HepG2 (cell line): Measurements from ENCODE around the gene PRIMA1. TPM values are rescaled to one million over a fixed set of nuclear protein-coding genes. Genes with fewer than 3 reads are reported as not detected.

ENCODE experiments used
- ATAC-seq: fragments of 200-7000 bp; cut with Tn5 transposase; 3 replicates; pipeline ENCODE4 v1.9.1; 2020; ENCODE audit warnings: mild to moderate bottlenecking, moderate library complexity
- BruUV-seq: library from RNA; stranded (reverse); fragments of 400-500 nt; replicated peaks from 2 replicates; lab custom pipeline; 2021; lab: Mats Ljungman, UMichigan
- CTCF ChIA-PET: fragments of 300-600 bp; formaldehyde crosslinking; extraction: SDS; loops from one replicate; lab custom pipeline; 2021; ENCODE audit warnings: low total read pairs, inconsistent platforms, low intra/inter-chr PET ratio; lab: Yijun Ruan, JAX
- POLR2A ChIA-PET: fragments of 350-600 bp; sonication (Branson Sonifier 250); formaldehyde crosslinking; loops from one replicate; lab custom pipeline; 2020; ENCODE audit warnings: antibody characterized with exemption, inconsistent platforms; lab: Yijun Ruan, JAX
- DNase-seq: peaks from one replicate; pipeline ENCODE4 v3.0.0-alpha.2; 2015; ENCODE audit warnings: low spot score
- FAIRE-seq: peaks from 3 replicates; lab custom pipeline; 2011; peaks lifted over from hg19 to GRCh38; lab: Jason Lieb, UNC
- H2AFZ ChIP-seq: one replicate; pipeline ENCODE4 v1.6.1; 2011; ENCODE audit warnings: low read length, inconsistent platforms
- H3K27ac ChIP-seq: fragments of 300-600 bp; 3 replicates; pipeline ENCODE4 v1.8.0; 2011; ENCODE audit warnings: mixed run types, mild to moderate bottlenecking, mixed read lengths, low read length, inconsistent platforms; ENCODE audit not compliant: insufficient read depth; ENCODE audit errors: extremely low read length
- H3K27me3 ChIP-seq, 2 experiments: fragments of 200-600 bp in 1 of 2; 2 replicates in 1 of 2; 3 replicates in 1 of 2; pipeline versions ENCODE4 v1.6.0 to v1.8.0; 2011; ENCODE audit warnings: low read length in 2 of 2, mild to moderate bottlenecking in 2 of 2, moderate library complexity in 2 of 2, inconsistent platforms in 1 of 2; ENCODE audit not compliant: insufficient read depth in 2 of 2, control insufficient read depth in 1 of 2
- H3K36me3 ChIP-seq, 2 experiments: fragments of 200-600 bp in 1 of 2; replicated peaks in 1 of 2; 2 replicates in 1 of 2; 3 replicates in 1 of 2; pipeline versions ENCODE4 v1.5.1 to v1.8.0; 2011; ENCODE audit warnings: low read length in 2 of 2, inconsistent platforms in 1 of 2; ENCODE audit not compliant: insufficient read depth in 2 of 2, control insufficient read depth in 1 of 2
- H3K4me1 ChIP-seq: 2 replicates; pipeline ENCODE4 v1.5.1; 2012; ENCODE audit warnings: low read length, inconsistent platforms; ENCODE audit not compliant: insufficient read depth
- H3K4me2 ChIP-seq: 2 replicates; pipeline ENCODE4 v1.6.0; 2011; ENCODE audit warnings: low read depth, low read length, inconsistent platforms
- H3K4me3 ChIP-seq, 3 experiments: fragments of 200-600 bp in 1 of 3; sonication (generic), shearing (Covaris generic) in 1 of 3; replicated peaks in 1 of 3; 2 replicates each; pipeline ENCODE4 v1.5.1; 2011 to 2016; ENCODE audit warnings: low read length in 3 of 3, inconsistent platforms in 2 of 3, low read depth in 2 of 3, mild to moderate bottlenecking in 2 of 3, control low read depth in 1 of 3, mixed read lengths in 1 of 3; ENCODE audit not compliant: insufficient read depth in 1 of 3
- H3K79me2 ChIP-seq: one replicate; pipeline ENCODE4 v1.6.1; 2011; ENCODE audit warnings: low read length, inconsistent platforms; ENCODE audit not compliant: insufficient read depth
- H3K9ac ChIP-seq: 2 replicates; pipeline ENCODE4 v1.6.0; 2011; ENCODE audit warnings: mild to moderate bottlenecking, low read depth, low read length, inconsistent platforms; ENCODE audit not compliant: insufficient read depth
- H3K9me3 ChIP-seq: 2 replicates; pipeline ENCODE4 v1.5.1; 2012; ENCODE audit warnings: mild to moderate bottlenecking, low read length
- H4K20me1 ChIP-seq: 2 replicates; pipeline ENCODE4 v1.6.0; 2011; ENCODE audit warnings: inconsistent platforms, mild to moderate bottlenecking, low read length, moderate library complexity; ENCODE audit not compliant: insufficient read depth
- GABPB1 ChIP-seq: IDR thresholded peaks from 2 replicates; pipeline ENCODE4 v1.6.1; 2016; ENCODE audit warnings: mild to moderate bottlenecking, missing genetic modification reagents, moderate library complexity, missing compliant biosample characterization
- HNF4G ChIP-seq, 2 experiments: sonication (generic) in 1 of 2; formaldehyde crosslinking in 1 of 2; IDR thresholded peaks; 2 replicates each; pipeline versions ENCODE4 v1.4.0 to v1.6.1; 2011 to 2020; ENCODE audit warnings: borderline replicate concordance in 2 of 2, low read depth in 2 of 2, mild to moderate bottlenecking in 2 of 2, low read length in 1 of 2, missing genetic modification reagents in 1 of 2, moderate library complexity in 1 of 2
- HNRNPK ChIP-seq: fragments of 200-400 bp; formaldehyde crosslinking; IDR thresholded peaks from 2 replicates; pipeline ENCODE4 v1.6.1; 2018; ENCODE audit warnings: low read length, low read depth, moderate library complexity, mild to moderate bottlenecking; ENCODE audit not compliant: poor library complexity, severe bottlenecking
- MTF2 ChIP-seq: sonication (generic); formaldehyde crosslinking; IDR thresholded peaks from 2 replicates; pipeline ENCODE4 v1.5.0; 2020; ENCODE audit warnings: missing genetic modification reagents, borderline replicate concordance
- WGBS: methylation state at CpG from one replicate; pipeline ENCODE4 v1.1.6; 2017; ENCODE audit warnings: low lambda C conversion rate; 5-methylcytosine and 5-hydroxymethylcytosine counted together
- in situ Hi-C: cut with HindIII; loops from 2 replicates; pipeline ENCODE4 v1.10.0; 2017; ENCODE audit warnings: low pct_unique_long_range_greater_than_20kb; ENCODE audit not compliant: extremely low pct_ligation_motif_present
- intact Hi-C: fragments of 100-400 bp; cut with micrococcal nuclease; formaldehyde crosslinking; loops from one replicate; pipeline ENCODE4 v1.10.0; 2022; ENCODE audit not compliant: unreplicated experiment
- polyA plus RNA-seq, 8 experiments: library from polyadenylated mRNA; depleted of rRNA in 3 of 8; stranded (reverse) in 7 of 8; unstranded in 1 of 8; fragments of >200 nt; fragmentation: Illumina TruSeq in 4 of 8; extraction: Trizol in 4 of 8; gene quantifications; 2 replicates each; pipeline versions ENCODE4 v1.2.1 to v1.2.3, GENCODE V29; 2011 to 2016; ENCODE audit warnings: low read depth in 4 of 8, missing spikeins in 1 of 8, mixed read lengths in 1 of 8; ENCODE audit not compliant: insufficient read depth in 1 of 8
- total RNA-seq, 5 experiments: library from RNA; depleted of rRNA; stranded (reverse); fragments of >200 nt; fragmentation: Illumina TruSeq; extraction: Trizol; gene quantifications; 2 replicates each; pipeline ENCODE4 v1.2.3, GENCODE V29; 2016; ENCODE audit warnings: low read depth in 1 of 5
- TF ChIP-seq, protein P1 (sequence below): sonication (generic); formaldehyde crosslinking; IDR thresholded peaks from 2 replicates; pipeline ENCODE4 v1.5.0; 2020; ENCODE audit warnings: missing genetic modification reagents
- TF ChIP-seq, protein P2 (sequence below): sonication (generic); formaldehyde crosslinking; IDR thresholded peaks from 2 replicates; pipeline ENCODE4 v1.4.0; 2020; ENCODE audit warnings: missing genetic modification reagents

Gene PRIMA1
- total and polyA plus RNA-seq, 2 of the 13 experiments (the other 11 are each of a cell fraction or from before 2014, with no cell fraction given) = 2.4 to 3.2 TPM

DNA sequence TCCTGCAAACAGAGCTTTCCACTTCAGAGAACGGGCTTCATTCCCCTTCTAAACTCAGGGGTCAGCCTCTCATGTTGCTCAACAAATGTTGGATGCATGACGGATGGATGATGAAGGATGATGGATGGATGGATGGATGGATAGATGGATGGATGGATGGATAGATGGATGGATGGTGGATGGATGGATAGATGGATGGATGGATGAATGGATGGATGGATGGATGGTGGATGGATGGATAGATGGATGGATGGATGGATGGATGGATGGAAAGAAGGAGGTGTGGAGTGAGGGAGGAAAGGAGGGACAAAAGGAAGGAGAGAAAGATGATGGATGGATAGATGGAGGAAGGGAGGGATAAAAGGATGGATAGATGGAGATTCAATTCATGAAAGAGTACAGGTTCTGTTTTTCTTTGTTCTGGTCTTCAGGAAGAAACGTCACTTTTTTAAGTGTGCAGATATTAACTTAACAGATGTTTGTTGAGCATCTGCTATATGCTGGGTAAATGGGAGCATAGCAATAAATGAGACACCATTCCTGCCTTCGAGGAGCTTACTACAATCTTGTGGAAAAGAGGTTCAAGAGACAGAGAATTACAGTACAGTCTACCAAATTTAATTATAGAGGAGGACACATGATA, 41.7 kb upstream of the PRIMA1 start (continued):
- no peak for TF ChIP-seq HNF4G (IDR thresholded peaks at IDR 0.05; ENCODE audit: borderline replicate concordance, low read depth, low read length)
- TF ChIP-seq HNF4G (CRISPR knock-in tag; IDR thresholded peaks at IDR 0.05; ENCODE audit: borderline replicate concordance, low read depth) = no peak

DNA sequence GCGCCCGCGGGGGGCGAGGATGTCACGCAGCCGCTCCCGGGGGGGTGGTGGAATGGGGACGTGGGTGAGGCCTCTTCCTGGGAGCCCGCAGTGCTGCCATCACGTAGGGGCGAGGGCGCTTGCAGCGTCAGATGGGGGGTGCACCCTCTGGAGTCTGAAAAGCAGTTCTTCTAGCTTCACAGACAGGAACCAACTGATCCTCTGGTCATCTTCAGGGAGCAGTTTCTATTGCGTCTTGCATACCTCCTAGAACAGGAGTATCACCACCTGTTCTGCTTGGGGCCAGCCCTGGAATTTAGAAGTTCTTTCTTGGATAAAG, 36.9 kb upstream of the PRIMA1 start:
- ATAC-seq = peak; percentile 51
- H3K79me2 ChIP-seq = no peaks in the 10 kb centered on the region
- peak overlapping the region in 1 of 3 experiments; percentile 51; a peak in 1 of 6 replicates for H3K4me3 ChIP-seq
- DNase-seq = no peak
- H3K27ac ChIP-seq = no peak overlapping the region
- H3K4me2 ChIP-seq = peak overlapping the region; percentile 67
- CTCF ChIA-PET = interaction anchor here (1.1 kb wide), 1 partner anchor 89 kb away, joined by 3 read pairs; no protein-coding TSS in a partner anchor
- H2AFZ ChIP-seq = no peak overlapping the region
- H3K9me3 ChIP-seq = no peaks in the 10 kb centered on the region
- intact Hi-C loops (no loop called here), in situ Hi-C loops (no loop called here)
- H4K20me1 ChIP-seq = no peaks in the 10 kb centered on the region
- FAIRE-seq = no peak
- TF ChIP-seq, protein P1, sequence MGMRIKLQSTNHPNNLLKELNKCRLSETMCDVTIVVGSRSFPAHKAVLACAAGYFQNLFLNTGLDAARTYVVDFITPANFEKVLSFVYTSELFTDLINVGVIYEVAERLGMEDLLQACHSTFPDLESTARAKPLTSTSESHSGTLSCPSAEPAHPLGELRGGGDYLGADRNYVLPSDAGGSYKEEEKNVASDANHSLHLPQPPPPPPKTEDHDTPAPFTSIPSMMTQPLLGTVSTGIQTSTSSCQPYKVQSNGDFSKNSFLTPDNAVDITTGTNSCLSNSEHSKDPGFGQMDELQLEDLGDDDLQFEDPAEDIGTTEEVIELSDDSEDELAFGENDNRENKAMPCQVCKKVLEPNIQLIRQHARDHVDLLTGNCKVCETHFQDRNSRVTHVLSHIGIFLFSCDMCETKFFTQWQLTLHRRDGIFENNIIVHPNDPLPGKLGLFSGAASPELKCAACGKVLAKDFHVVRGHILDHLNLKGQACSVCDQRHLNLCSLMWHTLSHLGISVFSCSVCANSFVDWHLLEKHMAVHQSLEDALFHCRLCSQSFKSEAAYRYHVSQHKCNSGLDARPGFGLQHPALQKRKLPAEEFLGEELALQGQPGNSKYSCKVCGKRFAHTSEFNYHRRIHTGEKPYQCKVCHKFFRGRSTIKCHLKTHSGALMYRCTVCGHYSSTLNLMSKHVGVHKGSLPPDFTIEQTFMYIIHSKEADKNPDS = no peak
- TF ChIP-seq HNRNPK (peak; percentile 2), GABPB1 (CRISPR knock-in tag) (peak; percentile 26; the same call in 1 of the 2 replicates), MTF2 (0 out of 2 replicates have a peak, but pooled peaks have one; percentile 1)
- TF ChIP-seq, protein P2, sequence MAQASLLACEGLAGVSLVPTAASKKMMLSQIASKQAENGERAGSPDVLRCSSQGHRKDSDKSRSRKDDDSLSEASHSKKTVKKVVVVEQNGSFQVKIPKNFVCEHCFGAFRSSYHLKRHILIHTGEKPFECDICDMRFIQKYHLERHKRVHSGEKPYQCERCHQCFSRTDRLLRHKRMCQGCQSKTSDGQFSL (CRISPR knock-in tag) = 0 out of 2 replicates have a peak, but pooled peaks have one; percentile 61
- peaks cover 11% of the 10 kb centered on the region for H3K4me1 ChIP-seq
- H3K27me3 ChIP-seq = peaks cover 1 to 14% of the 10 kb centered on the region in 2 experiments; a peak in 3 of 5 replicates
- no peaks in the 10 kb centered on the region for H3K36me3 ChIP-seq
- H3K9ac ChIP-seq = no peak overlapping the region
- 33% methylated on average over 3 of the region's 14 CpGs for WGBS
- POLR2A ChIA-PET = no interaction called here
- no TSS peak for BruUV-seq
